Smooth muscle cell (in vitro differentiated cells): ENCODE results near the gene ZNF862. TPM values are rescaled to one million over a fixed set of nuclear protein-coding genes. Genes with fewer than 3 reads are reported as not detected.

Experiments
- DNase-seq: peaks from one replicate; lab custom pipeline; 2025; ENCODE audit not compliant: unreplicated experiment; lab: John Stamatoyannopoulos, UW
- H2AFZ ChIP-seq: fragments of 200-600 bp; sonication (generic); 2 replicates; pipeline ENCODE4 v1.6.0; 2016; ENCODE audit warnings: antibody characterized with exemption, low read depth, mild to moderate bottlenecking
- H3F3A ChIP-seq: fragments of 200-600 bp; sonication (generic); 2 replicates; pipeline ENCODE4 v1.6.0; 2017; ENCODE audit warnings: antibody characterized with exemption, low read depth
- H3K27ac ChIP-seq: fragments of 200-600 bp; sonication (generic); 2 replicates; pipeline ENCODE4 v1.5.1; 2016; ENCODE audit warnings: low read depth, mild to moderate bottlenecking
- H3K27me3 ChIP-seq: fragments of 200-600 bp; sonication (generic); 2 replicates; pipeline ENCODE4 v1.6.1; 2016; ENCODE audit warnings: low read depth, mild to moderate bottlenecking
- H3K36me3 ChIP-seq: fragments of 200-600 bp; sonication (generic); 2 replicates; pipeline ENCODE4 v1.5.1; 2016; ENCODE audit warnings: low read depth
- H3K4me1 ChIP-seq: fragments of 200-600 bp; sonication (generic); 2 replicates; pipeline ENCODE4 v1.5.1; 2016; ENCODE audit warnings: low read depth
- H3K4me2 ChIP-seq: fragments of 200-600 bp; sonication (generic); 2 replicates; pipeline ENCODE4 v1.6.0; 2016; ENCODE audit warnings: mild to moderate bottlenecking
- H3K4me3 ChIP-seq: fragments of 200-600 bp; sonication (generic); 2 replicates; pipeline ENCODE4 v1.5.1; 2016; ENCODE audit warnings: mild to moderate bottlenecking
- H3K79me2 ChIP-seq: fragments of 200-600 bp; sonication (generic); 2 replicates; pipeline ENCODE4 v1.6.0; 2016; ENCODE audit warnings: low read depth, mild to moderate bottlenecking
- H3K9ac ChIP-seq: fragments of 200-600 bp; sonication (generic); 2 replicates; pipeline ENCODE4 v1.6.0; 2016; ENCODE audit warnings: low read depth
- H3K9me3 ChIP-seq: fragments of 200-600 bp; sonication (generic); replicated peaks from 2 replicates; pipeline ENCODE4 v1.5.1; 2016; ENCODE audit warnings: low read depth
- H4K20me1 ChIP-seq: fragments of 200-600 bp; sonication (generic); 2 replicates; pipeline ENCODE4 v1.6.0; 2016; ENCODE audit warnings: low read depth
- CTCF ChIP-seq: fragments of 200-600 bp; sonication (generic); IDR thresholded peaks from 2 replicates; pipeline ENCODE4 v1.5.1; 2017; ENCODE audit warnings: borderline replicate concordance, mild to moderate bottlenecking, antibody characterized with exemption; ENCODE audit not compliant: insufficient read depth, poor library complexity, severe bottlenecking
- WGBS: methylation state at CpG from one replicate; pipeline ENCODE4 v1.1.7; 2016; ENCODE audit warnings: low lambda C conversion rate; 5-methylcytosine and 5-hydroxymethylcytosine counted together
- polyA plus RNA-seq: library from polyadenylated mRNA; unstranded; fragments of >200 nt; fragmentation: Nextera tagmentation; extraction: Ambion mirVana; gene quantifications from 2 replicates; pipeline ENCODE4 v1.2.1, GENCODE V29; 2016
- total RNA-seq: library from RNA; depleted of rRNA; stranded (reverse); fragments of >200 nt; gene quantifications from 2 replicates; pipeline ENCODE4 v1.2.3, GENCODE V29; 2014

The ZNF862 gene
- total and polyA plus RNA-seq, 2 experiments from 2014 or later, result 5.4 to 10.2 TPM

GRCh38 chr7:149817301-149817771, 20.8 kb upstream of the ZNF862 start:
- H3K27me3 ChIP-seq, result no peaks in the 10 kb centered on the region
- H3K79me2 ChIP-seq, result no peaks in the 10 kb centered on the region
- no peak overlapping the region for H3K27ac ChIP-seq
- H4K20me1 ChIP-seq, result no peaks in the 10 kb centered on the region
- H3K36me3 ChIP-seq, result no peaks in the 10 kb centered on the region
- H3K4me1 ChIP-seq, result peaks cover 3% of the 10 kb centered on the region
- no peak overlapping the region for H3K4me2 ChIP-seq
- no peak for TF ChIP-seq CTCF
- no peaks in the 10 kb centered on the region for H3K9me3 ChIP-seq
- no peaks in the 10 kb centered on the region for H3F3A ChIP-seq
- no peak overlapping the region for H3K4me3 ChIP-seq
- no peak for DNase-seq
- H2AFZ ChIP-seq, result no peak overlapping the region
- 83% methylated on average over 8 of the region's 8 CpGs for WGBS
- no peak overlapping the region for H3K9ac ChIP-seq

- Histone ChIP-seq H3K9me3 (no peaks in the 10 kb centered on the region), H4K20me1 (no peaks in the 10 kb centered on the region), H3K4me1 (peaks cover 3% of the 10 kb centered on the region), H3K9ac (no peak overlapping the region), H3K36me3 (no peaks in the 10 kb centered on the region), H2AFZ (no peak overlapping the region), H3K4me3 (no peak overlapping the region), H3K27ac (no peak overlapping the region), H3K4me2 (no peak overlapping the region), H3F3A (no peaks in the 10 kb centered on the region), H3K79me2 (no peaks in the 10 kb centered on the region), H3K27me3 (no peaks in the 10 kb centered on the region)
- 94% methylated on average over 23 of the region's 23 CpGs for WGBS
- no peak for DNase-seq
- no peak for TF ChIP-seq CTCF
These were observed 20.2 kb upstream of the ZNF862 start for GRCh38 chr7:149817836-149818535.

GRCh38 chr7:149818536-149818840, 19.7 kb upstream of the ZNF862 start:
- TF ChIP-seq CTCF, result no peak
- no peak for DNase-seq
- no peaks in the 10 kb centered on the region for H3K36me3 ChIP-seq
- H3K4me1 ChIP-seq, result peaks cover 3% of the 10 kb centered on the region
- H3F3A ChIP-seq, result no peaks in the 10 kb centered on the region
- no peaks in the 10 kb centered on the region for H3K9me3 ChIP-seq
- no peak overlapping the region for H3K27ac ChIP-seq
- 88% methylated on average over 1 of the region's 9 CpGs for WGBS
- no peaks in the 10 kb centered on the region for H4K20me1 ChIP-seq
- H3K9ac ChIP-seq, result no peak overlapping the region
- H3K4me3 ChIP-seq, result no peak overlapping the region
- no peak overlapping the region for H2AFZ ChIP-seq
- no peaks in the 10 kb centered on the region for H3K79me2 ChIP-seq
- H3K4me2 ChIP-seq, result no peak overlapping the region
- H3K27me3 ChIP-seq, result no peaks in the 10 kb centered on the region
